GM12801 (cell line): Measurements from ENCODE around the gene LBP.

Experiments
- CTCF ChIP-seq: IDR thresholded peaks from one replicate; pipeline ENCODE4 v1.5.1; 2011; ENCODE audit warnings: control low read depth; ENCODE audit not compliant: insufficient read length; ENCODE audit errors: extremely low read depth

LBP gene

GRCh38 chr20:38331814-38332213, 14.5 kb upstream of the LBP start:
- TF ChIP-seq CTCF, result no peak

- no peak for TF ChIP-seq CTCF
Observed at GRCh38 chr20:38334016-38334415, 12.3 kb upstream of the LBP start.

- no peak for TF ChIP-seq CTCF
Observed at GRCh38 chr20:38336726-38337125, 9.6 kb upstream of the LBP start.

- TF ChIP-seq CTCF, result no peak
Observed at GRCh38 chr20:38337561-38338140, 8.6 kb upstream of the LBP start.

GRCh38 chr20:38338849-38339520, 7.3 kb upstream of the LBP start:
- no peak for TF ChIP-seq CTCF

GRCh38 chr20:38339997-38340396, 6.3 kb upstream of the LBP start:
- no peak for TF ChIP-seq CTCF

GRCh38 chr20:38340693-38341092, 5.6 kb upstream of the LBP start:
- TF ChIP-seq CTCF, result no peak
